ENCODE measurements around the gene HS1BP3. TPM values are rescaled to one million over a fixed set of nuclear protein-coding genes. Genes with fewer than 3 reads are reported as not detected.

Gene HS1BP3
- total and polyA plus RNA-seq, 2 of the 4 experiments (the other 2 are of a cell fraction), result 9.0 to 14.8 TPM

- peaks cover 0 to 18% of the 10 kb centered on the region in 2 experiments; a peak in 1 of 4 replicates for H3K79me1 ChIP-seq (ENCODE audit: low read depth in 1 of 2, low read length in 2 of 2)
- DNase-seq, result no peak
- no peak overlapping the region for H2BK15ac ChIP-seq (ENCODE audit: low read depth, low read length)
- no peaks in the 10 kb centered on the region for H4K20me1 ChIP-seq (ENCODE audit: insufficient read depth, low read length)
- ATAC-seq (ENCODE audit: low read depth), result no peak
- no peak overlapping the region for H4K5ac ChIP-seq (ENCODE audit: low read depth, low read length)
- no peak overlapping the region for H2AK5ac ChIP-seq (ENCODE audit: low read depth, low read length)
- dilution Hi-C loops (cut with HindIII; ENCODE audit: low sequenced_read_pairs, unreplicated experiment) (no loop called here), intact Hi-C loops (cut with micrococcal nuclease) (no loop called here), in situ Hi-C loops (cut with MboI; ENCODE audit: low sequenced_read_pairs) (no loop called here)
- WGBS, 2 experiments (ENCODE audit: extremely low coverage in 2 of 2, insufficient read length in 1 of 2), result 100% methylated on average over 1 of the region's 8 CpGs; no CpG with 5 or more reads in 1 of the 2 experiments
- H2AK9ac ChIP-seq (replicated peaks; ENCODE audit: low read depth, low read length, poor library complexity), result no peak overlapping the region
- no peak overlapping the region for H4K8ac ChIP-seq (ENCODE audit: low read depth in 2 of 2, low read length in 2 of 2)
- no peak overlapping the region for H3K14ac ChIP-seq (replicated peaks; ENCODE audit: low read depth, low read length)
- POLR2A ChIA-PET (ENCODE audit: unreplicated experiment), result no interaction called here
- CTCF ChIA-PET, result no interaction called here
- H2BK120ac ChIP-seq (ENCODE audit: low read depth, low read length), result no peak overlapping the region
- H3K9me3 ChIP-seq (ENCODE audit: control insufficient read depth, insufficient read depth, low read length), result no peaks in the 10 kb centered on the region
- H2BK20ac ChIP-seq (ENCODE audit: low read depth, low read length), result no peak overlapping the region
- H3K9me1 ChIP-seq (ENCODE audit: insufficient read depth, low read length), result peaks cover 23% of the 10 kb centered on the region
- TF ChIP-seq BHLHE40 (IDR thresholded peaks at IDR 0.05; ENCODE audit: low read depth, low read length), result no peak
- no peak for TF ChIP-seq RFX5 (IDR thresholded peaks at IDR 0.05; ENCODE audit: low read depth, low read length)
- no peak for TF ChIP-seq ELK1 (IDR thresholded peaks at IDR 0.05; ENCODE audit: borderline replicate concordance, low read depth, low read length)
- TF ChIP-seq POLR2A (IDR thresholded peaks at IDR 0.05; ENCODE audit: low read depth, low read length), result no peak
- no peaks in the 10 kb centered on the region for H3K27me3 ChIP-seq (ENCODE audit: control insufficient read depth, insufficient read depth, low read length)
- no peak overlapping the region for H4K91ac ChIP-seq (ENCODE audit: insufficient read depth, low read depth, low read length)
- no peak overlapping the region for H3K18ac ChIP-seq (ENCODE audit: low read depth, low read length)
- H3K27ac ChIP-seq (ENCODE audit: insufficient read depth, low read length), result no peak overlapping the region
- peaks cover 17% of the 10 kb centered on the region for H3K4me1 ChIP-seq (ENCODE audit: control insufficient read depth, insufficient read depth, low read length)
- H3K23ac ChIP-seq (ENCODE audit: low read depth, low read length), result no peak overlapping the region
- no TSS peak for BruUV-seq (replicated peaks)
- H3K4me3 ChIP-seq (ENCODE audit: insufficient read depth, low read depth, low read length), result no peak overlapping the region
- peaks cover 35% of the 10 kb centered on the region for H3K36me3 ChIP-seq (ENCODE audit: control insufficient read depth, insufficient read depth, low read length)
- H3K56ac ChIP-seq (ENCODE audit: extremely low read depth, insufficient read depth, low read length), result no peak overlapping the region
- H3K9ac ChIP-seq (ENCODE audit: low read depth, low read length), result no peak overlapping the region
- no peak overlapping the region for H3K4me2 ChIP-seq (ENCODE audit: low read depth, low read length)
- H3K4ac ChIP-seq (ENCODE audit: low read depth, low read length), result no peak overlapping the region
- H2BK5ac ChIP-seq (ENCODE audit: low read depth, low read length, poor library complexity, severe bottlenecking), result no peak overlapping the region
- H2AFZ ChIP-seq (replicated peaks; ENCODE audit: low read length, poor library complexity), result no peak overlapping the region
Measured at GRCh38 chr2:20620271-20620681, 30.6 kb downstream of the HS1BP3 start.
